ENCODE measurements around the gene ABI2. TPM values are rescaled to one million over a fixed set of nuclear protein-coding genes. Genes with fewer than 3 reads are reported as not detected.

ABI2 gene
- polyA plus RNA-seq, 1 of the 3 experiments (the other 2 are of a cell fraction), result 51.5 TPM

GRCh38 chr2:203469546-203469945, 141.4 kb downstream of the ABI2 start:
- Histone ChIP-seq H3K4me2 (no peak overlapping the region), H3K27me3 (ENCODE audit: insufficient read depth) (no peaks in the 10 kb centered on the region), H3K4me3 (ENCODE audit: low read depth in 2 of 2, low read length in 1 of 2) (no peak overlapping the region), H2AFZ (ENCODE audit: low read depth) (no peak overlapping the region), H3K9ac (no peak overlapping the region), H3K27ac (ENCODE audit: low read depth in 2 of 2, low read length in 1 of 2) (no peak overlapping the region), H3K4me1 (ENCODE audit: control insufficient read depth in 1 of 2, insufficient read depth in 2 of 2, low read depth in 1 of 2, low read length in 1 of 2) (peaks cover 0 to 3% of the 10 kb centered on the region in 2 experiments; a peak in 2 of 4 replicates), H3K9me3 (no peaks in the 10 kb centered on the region), H4K20me1 (ENCODE audit: insufficient read depth) (no peaks in the 10 kb centered on the region), H3K79me2 (ENCODE audit: insufficient read depth) (peaks cover 11% of the 10 kb centered on the region), H3F3A (replicated peaks; ENCODE audit: insufficient read depth) (peaks cover 12% of the 10 kb centered on the region), H3K9me2 (no peaks in the 10 kb centered on the region), H3K36me3 (replicated peaks in 1 of 2; ENCODE audit: control insufficient read depth in 1 of 2, insufficient read depth in 2 of 2, low read length in 1 of 2) (peaks cover 6 to 16% of the 10 kb centered on the region in 2 experiments)
- WGBS (ENCODE audit: low lambda C conversion rate), result 76% methylated on average over 1 of the region's 1 CpG
- ChIA-PET CTCF (interaction anchor here (0.7 to 1.0 kb wide), 2 partner anchors 15 to 182 kb away, joined by 3 read pairs; no protein-coding TSS in a partner anchor), POLR2A (no interaction called here)
- TF ChIP-seq SIN3A (IDR thresholded peaks at IDR 0.05; ENCODE audit: borderline replicate concordance, low read depth, low read length) (no peak), IRF3 (IDR thresholded peaks at IDR 0.05; ENCODE audit: low read depth, low read length) (no peak), RAD21 (IDR thresholded peaks at IDR 0.05; ENCODE audit: low read length) (no peak), ELF1 (IDR thresholded peaks at IDR 0.05) (no peak), EZH2phosphoT487 (IDR thresholded peaks at IDR 0.05; ENCODE audit: borderline replicate concordance, low read depth) (no peak), NRF1 (IDR thresholded peaks at IDR 0.05; ENCODE audit: low read depth, low read length) (no peak), MXI1 (IDR thresholded peaks at IDR 0.05; ENCODE audit: low read depth, low read length) (no peak), FOXM1 (IDR thresholded peaks at IDR 0.05; ENCODE audit: low read depth) (no peak), USF1 (IDR thresholded peaks at IDR 0.05; ENCODE audit: borderline replicate concordance, low read depth) (no peak), RXRA (IDR thresholded peaks at IDR 0.05; ENCODE audit: borderline replicate concordance, low read depth) (no peak), RCOR1 (IDR thresholded peaks at IDR 0.05; ENCODE audit: low read length) (no peak), NFIC (IDR thresholded peaks at IDR 0.05; ENCODE audit: borderline replicate concordance) (no peak), FOSL2 (IDR thresholded peaks at IDR 0.05; ENCODE audit: borderline replicate concordance, low read depth) (no peak), MAX (IDR thresholded peaks at IDR 0.05; ENCODE audit: low read depth) (no peak), GABPA (IDR thresholded peaks at IDR 0.05; ENCODE audit: low read depth) (no peak), EP300 (IDR thresholded peaks at IDR 0.05; ENCODE audit: borderline replicate concordance in 1 of 2, low read depth in 1 of 2, low read length in 1 of 2) (no peak), SMC3 (IDR thresholded peaks at IDR 0.05; ENCODE audit: low read depth, low read length) (no peak)
- no peak for DNase-seq

- H3K9me2 ChIP-seq, result no peaks in the 10 kb centered on the region
- no peaks in the 10 kb centered on the region for H3K9me3 ChIP-seq
- no peaks in the 10 kb centered on the region for H4K20me1 ChIP-seq (ENCODE audit: insufficient read depth)
- H3K4me1 ChIP-seq (ENCODE audit: control insufficient read depth in 1 of 2, insufficient read depth in 2 of 2, low read depth in 1 of 2, low read length in 1 of 2), result peaks cover 0 to 3% of the 10 kb centered on the region in 2 experiments; a peak in 2 of 4 replicates
- DNase-seq, result peak; percentile 10
- H3K9ac ChIP-seq, result no peak overlapping the region; the same call in 1 of the 2 replicates
- H3F3A ChIP-seq (replicated peaks; ENCODE audit: insufficient read depth), result peaks cover 12% of the 10 kb centered on the region
- ChIA-PET POLR2A (no interaction called here), CTCF (interaction anchor here (1.0 kb wide), 1 partner anchor 9 kb away, joined by 3 read pairs; no protein-coding TSS in a partner anchor)
- no peak overlapping the region for H3K4me2 ChIP-seq
- 0 out of 4 replicates have a peak overlapping the region, but pooled peaks of 1 of the 2 experiments have one; percentile 7 for H3K27ac ChIP-seq (ENCODE audit: low read depth in 2 of 2, low read length in 1 of 2)
- peaks cover 6 to 16% of the 10 kb centered on the region in 2 experiments for H3K36me3 ChIP-seq (replicated peaks in 1 of 2; ENCODE audit: control insufficient read depth in 1 of 2, insufficient read depth in 2 of 2, low read length in 1 of 2)
- H3K4me3 ChIP-seq (ENCODE audit: low read depth in 2 of 2, low read length in 1 of 2), result no peak overlapping the region
- 91% methylated on average over 4 of the region's 4 CpGs for WGBS (ENCODE audit: low lambda C conversion rate)
- peaks cover 16% of the 10 kb centered on the region for H3K79me2 ChIP-seq (ENCODE audit: insufficient read depth)
- no peak overlapping the region for H2AFZ ChIP-seq (ENCODE audit: low read depth)
- no peaks in the 10 kb centered on the region for H3K27me3 ChIP-seq (ENCODE audit: insufficient read depth)
- TF ChIP-seq RXRA (IDR thresholded peaks at IDR 0.05; ENCODE audit: borderline replicate concordance, low read depth) (no peak), TAF1 (IDR thresholded peaks at IDR 0.05; ENCODE audit: borderline replicate concordance, low read depth, low read length) (no peak), FOXJ3 (CRISPR knock-in tag; IDR thresholded peaks at IDR 0.05) (no peak), GATA2 (CRISPR knock-in tag; IDR thresholded peaks at IDR 0.05) (no peak), CTCF (IDR thresholded peaks at IDR 0.05) (no peak), EP300 (IDR thresholded peaks at IDR 0.05; ENCODE audit: borderline replicate concordance in 1 of 2, low read depth in 1 of 2, low read length in 1 of 2) (no peak), USF1 (IDR thresholded peaks at IDR 0.05; ENCODE audit: borderline replicate concordance, low read depth) (no peak), CHD2 (IDR thresholded peaks at IDR 0.05; ENCODE audit: low read length, partially characterized antibody) (no peak), GABPA (IDR thresholded peaks at IDR 0.05; ENCODE audit: low read depth) (no peak), TEAD4 (IDR thresholded peaks at IDR 0.05; ENCODE audit: borderline replicate concordance, insufficient read depth) (no peak), ELF1 (IDR thresholded peaks at IDR 0.05) (no peak), MXI1 (IDR thresholded peaks at IDR 0.05; ENCODE audit: low read depth, low read length) (no peak), POLR2AphosphoS5 (IDR thresholded peaks at IDR 0.05; ENCODE audit: low read depth, low read length) (no peak)
These were observed 142.2 kb downstream of the ABI2 start for GRCh38 chr2:203470371-203470770.
